Measurements from ENCODE around the gene SSX2IP.
"Not testable (repeated sequence)": the region's sequence is repeated elsewhere in the genome, so short reads cannot be mapped to it uniquely, and the experiment has no call there.

The SSX2IP gene

GRCh38 chr1:84690397-84691121 is at the start of gene SSX2IP:
Gene SSX2IP (minus strand): TSS chr1:84690461. CDS start chr1:84671219, 19,242 bp downstream.
- peak; percentile 99 to 100 (median 99) for DNase-seq

- no peak for DNase-seq
Measured at GRCh38 chr1:84738237-84738636, 48.0 kb upstream of the SSX2IP start.

GRCh38 chr1:84737590-84737989 is 47.3 kb upstream of the SSX2IP start:
- DNase-seq: no peak

- no peak for DNase-seq
Measured at GRCh38 chr1:84736944-84737343, 46.7 kb upstream of the SSX2IP start.

GRCh38 chr1:84736445-84736844 is 46.2 kb upstream of the SSX2IP start:
- no peak for DNase-seq

- DNase-seq: no peak
Measured at GRCh38 chr1:84735483-84735882, 45.2 kb upstream of the SSX2IP start.

GRCh38 chr1:84732520-84732919 is 42.3 kb upstream of the SSX2IP start:
- DNase-seq: no peak

- no peak for DNase-seq
Measured at GRCh38 chr1:84731519-84731918, 41.3 kb upstream of the SSX2IP start.

- not testable (repeated sequence) for DNase-seq
Measured at GRCh38 chr1:84727711-84728110, 37.5 kb upstream of the SSX2IP start.

GRCh38 chr1:84726593-84727499 is 36.6 kb upstream of the SSX2IP start:
- no peak for DNase-seq

- DNase-seq: peak in 3 of 4 experiments; percentile 9 to 37 (median 18)
Measured at GRCh38 chr1:84724128-84724860, 34.0 kb upstream of the SSX2IP start.

GRCh38 chr1:84722794-84723193 is 32.5 kb upstream of the SSX2IP start:
- DNase-seq: no peak

- DNase-seq: not testable (repeated sequence)
Measured at GRCh38 chr1:84721872-84722271, 31.6 kb upstream of the SSX2IP start.

- no peak for DNase-seq
Measured at GRCh38 chr1:84721152-84721551, 30.9 kb upstream of the SSX2IP start.

- no peak for DNase-seq
Measured at GRCh38 chr1:84720221-84720780, 30.0 kb upstream of the SSX2IP start.

- DNase-seq: no peak
Measured at GRCh38 chr1:84719543-84720217, 29.4 kb upstream of the SSX2IP start.

- DNase-seq: no peak
Measured at GRCh38 chr1:84715342-84716019, 25.2 kb upstream of the SSX2IP start.

GRCh38 chr1:84712276-84712874 is 22.1 kb upstream of the SSX2IP start:
- DNase-seq: no peak

GRCh38 chr1:84711869-84712268 is 21.6 kb upstream of the SSX2IP start:
- no peak for DNase-seq

GRCh38 chr1:84711121-84711520 is 20.9 kb upstream of the SSX2IP start:
- no peak for DNase-seq

- DNase-seq: no peak
Measured at GRCh38 chr1:84709131-84709530, 18.9 kb upstream of the SSX2IP start.

All from activated naive CD4-positive, alpha-beta T cell (primary cell).